ENCODE results near the gene DEAF1. TPM values are rescaled to one million over a fixed set of nuclear protein-coding genes. Genes with fewer than 3 reads are reported as not detected.

DEAF1 gene
- total and polyA plus RNA-seq, 2 experiments from 2014 or later: 88.6 to 90.0 TPM

GRCh38 chr11:726278-727220 is 31.5 kb upstream of the DEAF1 start:
- Histone ChIP-seq H3K27ac (no peak overlapping the region), H3K4me1 (ENCODE audit: low read depth) (no peaks in the 10 kb centered on the region)

GRCh38 chr11:725624-726202 is 30.7 kb upstream of the DEAF1 start:
- Histone ChIP-seq H3K4me1 (ENCODE audit: low read depth) (no peaks in the 10 kb centered on the region), H3K9me3 (ENCODE audit: low read depth) (no peaks in the 10 kb centered on the region), H3K36me3 (no peaks in the 10 kb centered on the region), H3K4me3 (peak overlapping the region; percentile 25), H3K27me3 (peaks cover 56% of the 10 kb centered on the region), H3K27ac (no peak overlapping the region)
- no peak for DNase-seq (ENCODE audit: low read depth in 1 of 2, low spot score in 1 of 2)
- TF ChIP-seq CTCF (IDR thresholded peaks at IDR 0.05; ENCODE audit: low read depth, low read length): no peak

More at GRCh38 chr11:726278-727220, 31.5 kb upstream of the DEAF1 start:
- Histone ChIP-seq H3K4me3 (peak overlapping the region; percentile 25), H3K9me3 (ENCODE audit: low read depth) (no peaks in the 10 kb centered on the region), H3K36me3 (no peaks in the 10 kb centered on the region), H3K27me3 (peaks cover 48% of the 10 kb centered on the region)
- TF ChIP-seq CTCF (IDR thresholded peaks at IDR 0.05; ENCODE audit: low read depth, low read length): no peak
- DNase-seq (ENCODE audit: low read depth in 1 of 2, low spot score in 1 of 2): peak; percentile 30 to 62

- Histone ChIP-seq H3K27me3 (peaks cover 64% of the 10 kb centered on the region), H3K4me1 (ENCODE audit: low read depth) (no peaks in the 10 kb centered on the region), H3K36me3 (no peaks in the 10 kb centered on the region), H3K9me3 (ENCODE audit: low read depth) (no peaks in the 10 kb centered on the region), H3K4me3 (no peak overlapping the region), H3K27ac (no peak overlapping the region)
- TF ChIP-seq CTCF (IDR thresholded peaks at IDR 0.05; ENCODE audit: low read depth, low read length): no peak
- DNase-seq (ENCODE audit: low read depth in 1 of 2, low spot score in 1 of 2): no peak
Measured at GRCh38 chr11:724778-725386, 29.9 kb upstream of the DEAF1 start.

- TF ChIP-seq CTCF (IDR thresholded peaks at IDR 0.05; ENCODE audit: low read depth, low read length): no peak
- no peak overlapping the region for H3K27ac ChIP-seq
- no peak overlapping the region for H3K4me3 ChIP-seq
- H3K27me3 ChIP-seq: peaks cover 71% of the 10 kb centered on the region
- DNase-seq (ENCODE audit: low read depth in 1 of 2, low spot score in 1 of 2): no peak
- no peaks in the 10 kb centered on the region for H3K36me3 ChIP-seq
- H3K4me1 ChIP-seq (ENCODE audit: low read depth): no peaks in the 10 kb centered on the region
- H3K9me3 ChIP-seq (ENCODE audit: low read depth): no peaks in the 10 kb centered on the region
Measured at GRCh38 chr11:724049-724777, 29.2 kb upstream of the DEAF1 start.

Measured in cardiac muscle cell (in vitro differentiated cells and primary cell).